ENCODE data around the gene DHX29. TPM values are rescaled to one million over a fixed set of nuclear protein-coding genes. Genes with fewer than 3 reads are reported as not detected.

The DHX29 gene
- total RNA-seq, 3 donors from 2014 or later, result 18.3 to 24.7 (median 18.6) TPM

GRCh38 chr5:55344392-55344992, 37.0 kb upstream of the DHX29 start:
- Histone ChIP-seq H3K36me3 (ENCODE audit: low read depth) (no peaks in the 10 kb centered on the region), H3K4me1 (ENCODE audit: low read depth) (peaks cover 6% of the 10 kb centered on the region), H3K9me3 (no peaks in the 10 kb centered on the region), H3K4me3 (no peak overlapping the region)
- peak; percentile 86 for TF ChIP-seq CTCF (IDR thresholded peaks at IDR 0.05)
- DNase-seq (peak in 2 of 3 donors; percentile 43 to 90), ATAC-seq (peak; percentile 67)
- intact Hi-C loops (cut with DNase I, micrococcal nuclease), result loop anchor here in 1 of 2 donors (5.0 kb wide), 1 partner anchor 348 kb away; no protein-coding TSS in a partner anchor

GRCh38 chr5:55343609-55344008, 36.1 kb upstream of the DHX29 start:
- no peak overlapping the region for H3K4me3 ChIP-seq
- peaks cover 6% of the 10 kb centered on the region for H3K4me1 ChIP-seq (ENCODE audit: low read depth)
- no peak for DNase-seq
- no peak for TF ChIP-seq CTCF (IDR thresholded peaks at IDR 0.05)
- no peaks in the 10 kb centered on the region for H3K36me3 ChIP-seq (ENCODE audit: low read depth)
- intact Hi-C loops (cut with DNase I, micrococcal nuclease), result loop anchor here in 1 of 2 donors (5.0 kb wide), 1 partner anchor 349 kb away; no protein-coding TSS in a partner anchor
- no peaks in the 10 kb centered on the region for H3K9me3 ChIP-seq
- ATAC-seq, result no peak

GRCh38 chr5:55343107-55343506, 35.6 kb upstream of the DHX29 start:
- no peak overlapping the region for H3K4me3 ChIP-seq
- no peaks in the 10 kb centered on the region for H3K36me3 ChIP-seq (ENCODE audit: low read depth)
- no peak for ATAC-seq
- DNase-seq, result no peak
- peaks cover 6% of the 10 kb centered on the region for H3K4me1 ChIP-seq (ENCODE audit: low read depth)
- no peak for TF ChIP-seq CTCF (IDR thresholded peaks at IDR 0.05)
- intact Hi-C loops (cut with DNase I, micrococcal nuclease), result loop anchor here in 1 of 2 donors (5.0 kb wide), 1 partner anchor 349 kb away; no protein-coding TSS in a partner anchor
- no peaks in the 10 kb centered on the region for H3K9me3 ChIP-seq

GRCh38 chr5:55338810-55339243, 31.3 kb upstream of the DHX29 start:
- H3K4me1 ChIP-seq (ENCODE audit: low read depth), result no peaks in the 10 kb centered on the region
- intact Hi-C loops (cut with DNase I, micrococcal nuclease), result no loop called here
- TF ChIP-seq CTCF (IDR thresholded peaks at IDR 0.05), result no peak
- no peaks in the 10 kb centered on the region for H3K36me3 ChIP-seq (ENCODE audit: low read depth)
- DNase-seq, result no peak
- no peaks in the 10 kb centered on the region for H3K9me3 ChIP-seq
- no peak for ATAC-seq
- no peak overlapping the region for H3K4me3 ChIP-seq

DNA sequence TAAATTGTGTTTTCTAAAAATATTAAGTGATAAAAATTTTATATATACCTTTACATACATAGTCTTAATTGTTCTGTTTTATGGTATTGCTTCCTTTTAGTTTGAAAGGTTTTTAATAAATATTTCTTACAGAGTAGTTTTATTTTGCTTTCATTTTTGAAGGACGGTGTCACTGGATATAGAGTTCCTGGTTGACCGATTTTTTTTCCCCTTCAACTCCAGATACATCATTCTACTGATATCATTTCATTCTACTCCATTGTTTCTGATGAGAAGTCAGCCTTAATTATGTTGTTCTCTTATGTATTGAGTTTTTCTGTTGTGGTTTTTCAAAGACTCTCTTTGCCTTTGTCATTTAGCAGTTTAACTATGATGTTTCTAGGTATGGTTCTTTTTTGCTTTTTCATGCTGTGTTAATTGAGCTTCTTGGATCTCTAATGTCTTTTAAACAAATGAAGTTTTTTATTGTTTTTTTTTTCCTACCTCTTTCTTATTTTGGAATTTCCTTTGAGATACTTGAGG, 30.7 kb upstream of the DHX29 start:
- DNase-seq (no peak), ATAC-seq (no peak)
- TF ChIP-seq CTCF (IDR thresholded peaks at IDR 0.05), result no peak
- H3K9me3 ChIP-seq, result no peaks in the 10 kb centered on the region
- intact Hi-C loops (cut with DNase I, micrococcal nuclease), result no loop called here
- no peaks in the 10 kb centered on the region for H3K4me1 ChIP-seq (ENCODE audit: low read depth)
- no peaks in the 10 kb centered on the region for H3K36me3 ChIP-seq (ENCODE audit: low read depth)
- H3K4me3 ChIP-seq, result no peak overlapping the region
